Activated naive CD8-positive, alpha-beta T cell treated with anti-CD3 and anti-CD28 coated beads, Interleukin-2, amount 10 ng/mL, durations not matched to agents 7 days and 5 days (primary cell): ENCODE results near the gene APRT. TPM values are rescaled to one million over a fixed set of nuclear protein-coding genes. Genes with fewer than 3 reads are reported as not detected.
"Not testable (repeated sequence)": the region's sequence is repeated elsewhere in the genome, so short reads cannot be mapped to it uniquely, and the experiment has no call there.

Experiments used
- ATAC-seq: fragments of 150-1000 bp; cut with Tn5 transposase; one replicate; pipeline ENCODE4 v1.10.0; 2021; ENCODE audit warnings: low read depth, moderate library complexity
- POLR2A ChIA-PET: fragments of 350-600 bp; sonication (Branson Sonifier 250); formaldehyde crosslinking; loops from one replicate; lab custom pipeline; 2021; ENCODE audit warnings: antibody characterized with exemption; lab: Charles Lee
- DNase-seq: peaks from one replicate; pipeline ENCODE4 v3.0.0; 2021
- H3K27ac Mint-ChIP-seq: one replicate; pipeline ENCODE4 v1.8.0; 2022; ENCODE audit warnings: mild to moderate bottlenecking, mixed read lengths
- H3K27me3 Mint-ChIP-seq: one replicate; pipeline ENCODE4 v1.8.0; 2022; ENCODE audit warnings: mild to moderate bottlenecking, moderate library complexity, mixed read lengths
- H3K36me3 Mint-ChIP-seq: one replicate; pipeline ENCODE4 v1.8.0; 2021; ENCODE audit warnings: mild to moderate bottlenecking, mixed read lengths
- H3K4me1 Mint-ChIP-seq: one replicate; pipeline ENCODE4 v1.8.0; 2021; ENCODE audit warnings: mixed read lengths
- H3K4me3 Mint-ChIP-seq: one replicate; pipeline ENCODE4 v1.8.0; 2022; ENCODE audit warnings: mild to moderate bottlenecking, moderate library complexity, mixed read lengths
- H3K9me3 Mint-ChIP-seq: one replicate; pipeline ENCODE4 v1.8.0; 2021; ENCODE audit warnings: mixed read lengths
- total RNA-seq, 2 experiments: library from RNA; stranded (reverse); gene quantifications; one replicate each; pipeline ENCODE4 v1.2.3, GENCODE V29; 2021

APRT gene
- total RNA-seq, 2 experiments from 2014 or later, result 124 to 139 TPM

DNA sequence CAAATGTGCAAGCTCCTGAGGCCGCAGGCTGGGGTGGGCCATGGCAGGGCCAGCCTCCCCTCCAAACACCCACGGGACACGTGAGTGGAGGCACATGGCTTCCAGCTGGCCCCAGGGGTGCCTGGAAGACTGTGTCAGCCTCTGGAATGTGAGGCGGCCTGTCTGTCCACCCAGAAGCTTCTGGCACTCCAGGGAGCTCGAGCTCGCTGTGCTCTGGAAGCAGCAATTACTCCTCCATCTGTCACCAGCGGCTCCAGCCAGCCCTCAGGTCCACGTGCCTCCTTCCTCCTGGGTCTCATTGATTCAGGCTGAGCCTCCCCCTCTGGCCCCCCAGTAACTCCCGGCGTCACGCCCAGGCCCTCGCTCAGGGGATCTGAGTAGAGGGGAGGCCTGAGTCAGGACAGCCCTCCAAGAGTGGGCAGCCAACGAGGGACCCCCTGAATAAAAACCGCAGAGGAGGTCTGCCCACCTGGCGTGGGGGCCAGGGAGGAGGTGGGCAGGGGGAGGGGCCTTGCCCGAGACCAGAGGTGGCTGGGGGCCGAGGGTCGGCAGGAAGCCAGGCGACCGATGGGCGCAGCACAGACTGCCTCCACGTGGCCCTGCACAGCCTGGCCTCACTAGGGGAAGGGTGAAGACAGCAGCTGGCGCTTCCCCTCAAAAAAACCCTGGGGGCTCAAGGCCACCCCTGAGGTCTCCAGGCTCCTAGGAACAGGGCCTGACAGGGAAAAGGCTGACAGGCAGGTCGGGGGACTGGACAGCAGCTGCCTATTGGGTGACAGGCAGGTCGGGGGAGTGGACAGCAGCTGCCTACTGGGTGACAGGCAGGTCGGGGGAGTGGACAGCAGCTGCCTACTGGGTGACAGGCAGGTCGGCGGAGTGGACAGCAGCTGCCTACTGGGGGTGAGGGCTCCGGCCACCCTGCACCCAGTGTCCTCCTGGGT lies 38.6 kb downstream of the APRT start:
- no peaks in the 10 kb centered on the region for H3K27me3 Mint-ChIP-seq
- H3K36me3 Mint-ChIP-seq, result no peaks in the 10 kb centered on the region
- ATAC-seq (no peak), DNase-seq (no peak)
- H3K27ac Mint-ChIP-seq, result no peak overlapping the region
- POLR2A ChIA-PET, result no interaction called here
- peaks cover 9% of the 10 kb centered on the region for H3K4me1 Mint-ChIP-seq
- H3K4me3 Mint-ChIP-seq, result no peak overlapping the region
- H3K9me3 Mint-ChIP-seq, result no peaks in the 10 kb centered on the region

DNA sequence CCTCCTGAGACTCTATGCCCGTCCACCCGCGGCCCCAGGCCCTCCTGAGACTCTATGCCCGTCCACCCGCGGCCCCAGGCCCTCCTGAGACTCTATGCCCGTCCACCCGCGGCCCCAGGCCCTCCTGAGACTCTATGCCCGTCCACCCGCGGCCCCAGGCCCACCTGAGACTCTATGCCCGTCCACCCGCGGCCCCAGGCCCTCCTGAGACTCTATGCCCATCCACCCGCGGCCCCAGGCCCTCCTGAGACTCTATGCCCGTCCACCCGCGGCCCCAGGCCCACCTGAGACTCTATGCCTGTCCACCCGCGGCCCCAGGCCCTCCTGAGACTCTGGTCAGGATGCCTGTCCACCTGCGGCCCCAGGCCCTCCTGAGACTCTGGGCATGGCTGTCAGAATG lies 39.9 kb downstream of the APRT start:
- not testable (repeated sequence) for H3K36me3 Mint-ChIP-seq

DNA sequence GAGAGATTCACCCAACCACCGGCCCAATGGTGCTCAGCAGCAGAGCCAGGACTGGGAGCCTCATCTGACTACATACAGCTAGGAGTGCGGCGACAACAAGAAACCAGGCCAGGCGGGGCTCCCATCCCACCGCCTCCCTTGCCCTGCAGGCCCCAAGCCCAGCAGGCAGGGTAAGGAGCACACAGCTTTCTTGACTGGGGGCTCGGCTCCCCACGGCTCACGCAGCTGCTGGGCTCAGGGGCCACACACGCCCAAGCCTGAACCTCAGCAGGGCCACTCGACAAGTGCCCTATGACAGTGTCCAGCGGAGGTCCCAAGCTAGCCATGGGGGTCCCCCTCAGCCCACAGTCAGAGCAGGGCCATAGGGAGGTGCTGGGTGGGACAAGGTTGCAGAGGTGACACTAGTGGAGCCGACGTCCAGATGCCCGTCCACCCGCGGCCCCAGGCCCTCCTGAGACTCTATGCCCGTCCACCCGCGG lies 40.4 kb downstream of the APRT start:
- Mint-ChIP-seq H3K4me1 (peaks cover 14% of the 10 kb centered on the region), H3K36me3 (no peaks in the 10 kb centered on the region), H3K4me3 (no peak overlapping the region), H3K27ac (no peak overlapping the region), H3K27me3 (no peaks in the 10 kb centered on the region), H3K9me3 (no peaks in the 10 kb centered on the region)
- DNase-seq (no peak), ATAC-seq (no peak)
- POLR2A ChIA-PET, result interaction anchor here (1.3 kb wide), 1 partner anchor 14 kb away, joined by 3 read pairs; no protein-coding TSS in a partner anchor

More for the DNA sequence above, 39.9 kb downstream of the APRT start:
- not testable (repeated sequence) for H3K27ac Mint-ChIP-seq, H3K27me3 Mint-ChIP-seq, H3K4me3 Mint-ChIP-seq, DNase-seq, H3K9me3 Mint-ChIP-seq, ATAC-seq
- peaks cover 14% of the 10 kb centered on the region for H3K4me1 Mint-ChIP-seq
- POLR2A ChIA-PET, result interaction anchor here (1.3 kb wide), 1 partner anchor 14 kb away, joined by 3 read pairs; no protein-coding TSS in a partner anchor

DNA sequence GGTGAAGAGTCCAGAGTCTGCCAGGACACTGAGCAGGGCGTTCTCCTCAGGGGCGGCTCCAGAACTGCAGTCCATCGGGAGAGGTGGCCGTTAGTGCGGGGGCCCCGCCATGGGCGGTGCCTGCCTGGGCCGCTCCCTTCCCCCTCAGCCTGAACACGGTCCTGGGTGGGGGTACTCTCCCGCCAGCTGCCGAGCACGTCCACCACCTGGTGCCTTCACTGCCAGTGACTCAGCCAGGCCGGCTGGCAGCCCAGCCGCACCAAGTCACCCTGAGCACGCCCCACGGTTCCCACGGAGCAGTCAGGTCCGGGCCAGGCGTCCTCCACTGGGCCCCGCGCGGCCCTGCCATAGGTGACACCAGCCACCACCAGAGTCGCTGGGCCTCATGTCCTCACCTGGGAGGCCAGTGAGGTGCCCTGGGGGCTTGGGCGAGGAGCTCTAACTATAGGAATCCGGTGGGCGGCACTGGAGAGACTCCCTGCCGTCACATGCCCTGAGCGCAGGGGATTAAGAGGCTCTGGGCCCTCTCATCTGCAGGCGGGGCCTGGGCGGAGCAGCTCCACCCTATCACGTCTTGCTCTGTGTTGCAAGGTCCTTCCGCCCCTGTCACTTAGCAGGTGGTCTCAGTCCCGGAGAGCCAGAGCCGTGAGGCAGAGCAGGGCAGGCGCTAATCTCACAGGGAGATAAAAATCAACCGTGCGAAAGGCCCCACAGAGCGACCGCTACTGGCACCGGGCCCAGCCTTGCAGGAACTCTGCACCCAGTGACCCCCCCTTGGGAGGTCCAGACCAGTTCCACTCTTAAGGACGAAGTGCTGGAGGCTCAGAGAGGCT lies 41.1 kb downstream of the APRT start:
- Mint-ChIP-seq H3K36me3 (no peaks in the 10 kb centered on the region), H3K27me3 (no peaks in the 10 kb centered on the region), H3K4me1 (peaks cover 14% of the 10 kb centered on the region), H3K27ac (peak overlapping the region; percentile 16), H3K4me3 (no peak overlapping the region), H3K9me3 (no peaks in the 10 kb centered on the region)
- DNase-seq, result no peak
- POLR2A ChIA-PET, result interaction anchor here (1.3 to 1.4 kb wide), 2 partner anchors 13 to 33 kb away, joined by 3 read pairs; no protein-coding TSS in a partner anchor
- peak; percentile 72 for ATAC-seq

DNA sequence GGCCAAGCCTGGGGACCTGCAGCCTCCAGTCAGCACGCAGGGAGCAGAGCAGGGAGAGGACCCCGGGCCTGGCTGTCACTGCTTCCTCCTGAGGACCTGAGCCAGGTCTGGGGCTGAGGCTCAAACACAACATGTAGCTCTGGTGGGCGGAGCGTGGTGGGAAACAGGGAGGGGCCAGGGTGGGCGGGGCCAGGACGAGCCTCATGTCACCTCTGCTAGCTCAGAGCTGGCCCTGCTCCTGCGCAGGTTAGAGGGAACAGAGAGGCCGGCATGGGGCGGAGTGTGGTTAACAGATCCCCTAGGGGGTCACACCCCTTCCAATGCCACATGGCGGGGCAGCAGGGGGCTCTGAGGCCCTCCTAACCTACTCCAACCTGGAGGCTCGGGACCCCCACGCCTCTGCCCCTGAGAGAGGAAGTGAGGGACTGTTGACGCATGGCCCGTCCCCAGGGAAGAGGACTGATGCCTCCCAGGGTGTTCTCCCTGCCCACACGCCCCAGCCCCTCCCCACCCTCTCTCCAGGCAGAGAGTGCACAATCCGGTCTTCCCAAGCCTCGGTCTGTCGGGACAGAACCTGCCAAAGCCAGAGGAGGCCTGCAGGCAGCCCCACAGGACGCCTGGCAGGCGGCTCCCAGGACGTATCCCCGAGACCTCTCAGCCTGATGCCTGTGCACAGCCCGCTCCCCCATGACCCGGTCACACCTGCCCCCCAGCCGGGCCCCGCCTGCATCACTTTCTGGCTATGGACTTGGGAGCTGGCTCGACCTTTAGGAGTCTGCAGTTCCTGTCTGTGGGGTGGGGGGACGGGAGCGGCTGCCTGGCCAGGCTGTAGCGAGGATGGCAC lies 41.9 kb downstream of the APRT start:
- Mint-ChIP-seq H3K27me3 (no peaks in the 10 kb centered on the region), H3K9me3 (no peaks in the 10 kb centered on the region), H3K27ac (no peak overlapping the region), H3K4me1 (peaks cover 14% of the 10 kb centered on the region), H3K4me3 (no peak overlapping the region), H3K36me3 (no peaks in the 10 kb centered on the region)
- POLR2A ChIA-PET, result interaction anchor here (1.4 kb wide), 1 partner anchor 32 kb away, joined by 3 read pairs; no protein-coding TSS in a partner anchor
- ATAC-seq (peak; percentile 23), DNase-seq (peak; percentile 45)

DNA sequence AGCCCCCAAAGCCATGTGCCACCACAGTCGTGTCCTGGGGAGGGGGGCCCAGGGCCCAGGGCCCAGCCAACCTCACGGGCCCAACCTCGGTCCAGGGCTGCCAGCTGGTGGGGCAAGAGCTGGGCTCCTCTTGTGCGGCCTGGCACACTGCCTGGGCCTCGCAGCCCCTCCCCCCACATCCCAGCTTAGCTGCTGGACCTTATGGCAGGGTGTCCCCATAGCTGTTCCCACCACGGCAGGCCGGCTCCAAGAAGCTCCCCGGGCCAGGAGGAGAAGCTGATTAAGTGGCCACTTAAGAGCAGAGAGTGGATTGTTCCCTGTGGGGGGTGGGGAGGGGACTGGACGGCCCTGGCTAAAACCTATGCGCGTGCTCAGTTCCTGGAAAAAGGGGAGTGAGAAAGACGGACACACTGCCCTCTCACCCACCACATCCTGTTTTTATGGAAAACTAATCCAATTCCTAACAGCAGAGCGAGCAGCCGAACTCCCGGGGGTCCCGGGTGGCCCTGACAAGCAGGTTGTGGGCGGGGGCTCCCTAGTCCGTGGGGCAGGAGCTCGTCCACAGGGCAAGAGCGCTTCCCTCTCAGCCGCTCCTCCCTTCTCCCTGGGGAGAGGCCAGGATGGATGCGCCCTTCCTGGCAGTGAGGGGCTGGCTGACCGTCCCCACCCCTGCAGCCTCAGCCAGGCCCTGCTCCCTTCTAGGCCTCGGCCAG lies 43.5 kb downstream of the APRT start:
- Mint-ChIP-seq H3K4me3 (no peak overlapping the region), H3K4me1 (peaks cover 14% of the 10 kb centered on the region), H3K9me3 (no peaks in the 10 kb centered on the region), H3K27me3 (no peaks in the 10 kb centered on the region), H3K36me3 (no peaks in the 10 kb centered on the region), H3K27ac (no peak overlapping the region)
- DNase-seq (no peak), ATAC-seq (no peak)
- POLR2A ChIA-PET, result interaction anchor here (2.4 kb wide), 1 partner anchor 12 kb away, joined by 6 read pairs; no protein-coding TSS in a partner anchor

DNA sequence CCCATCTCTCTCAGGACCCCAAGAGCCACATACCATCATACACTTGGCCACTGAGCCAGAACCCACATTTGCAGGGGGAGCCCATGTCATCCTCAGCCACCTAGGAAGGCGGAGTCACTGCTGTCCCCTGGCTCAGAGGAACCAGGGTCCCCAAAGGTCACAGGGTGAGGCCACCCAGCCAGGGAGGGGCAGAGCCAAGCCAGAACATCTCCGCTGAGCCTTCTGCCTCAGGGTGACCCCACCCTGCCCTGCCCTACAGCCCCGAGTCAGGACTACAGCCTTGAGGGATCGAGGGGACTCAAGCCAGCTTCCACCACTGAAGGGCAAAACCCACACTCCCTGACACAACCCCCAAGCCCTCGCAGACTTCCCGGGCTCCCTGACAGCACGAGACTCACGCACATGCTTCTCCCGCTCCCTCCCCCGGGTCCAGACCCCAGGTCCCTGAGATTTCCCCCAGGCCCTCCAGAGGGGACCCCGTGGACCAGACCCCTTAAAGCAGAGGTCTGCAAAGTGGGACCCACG lies 44.1 kb downstream of the APRT start:
- H3K4me3 Mint-ChIP-seq, result no peak overlapping the region
- H3K36me3 Mint-ChIP-seq, result no peaks in the 10 kb centered on the region
- POLR2A ChIA-PET, result interaction anchor here (2.4 kb wide), 1 partner anchor 13 kb away, joined by 6 read pairs; no protein-coding TSS in a partner anchor
- H3K27me3 Mint-ChIP-seq, result no peaks in the 10 kb centered on the region
- H3K27ac Mint-ChIP-seq, result peak overlapping the region; percentile 75
- H3K4me1 Mint-ChIP-seq, result peaks cover 14% of the 10 kb centered on the region
- no peak for DNase-seq
- H3K9me3 Mint-ChIP-seq, result no peaks in the 10 kb centered on the region
- no peak for ATAC-seq

DNA sequence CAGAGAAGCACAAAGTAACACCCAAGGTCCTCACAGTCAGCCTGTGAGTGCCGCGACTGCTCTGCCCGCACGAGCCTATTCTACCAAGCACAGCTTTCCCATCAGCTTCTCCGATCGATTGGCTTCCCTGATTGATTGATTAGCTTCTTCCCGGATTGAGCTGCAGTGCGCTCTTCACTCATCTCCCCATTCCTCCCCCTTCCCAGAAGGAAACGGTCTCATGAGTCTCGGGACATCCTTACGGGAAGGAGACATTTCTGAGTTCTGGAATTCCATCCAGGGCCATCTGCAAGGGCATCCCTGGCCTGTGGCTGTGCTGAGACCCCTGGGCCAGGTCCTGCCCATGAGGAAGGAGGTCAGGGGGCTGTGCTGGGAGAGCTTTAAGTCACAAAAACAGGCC lies 44.8 kb downstream of the APRT start:
- no peak for ATAC-seq
- no peak overlapping the region for H3K4me3 Mint-ChIP-seq
- no peaks in the 10 kb centered on the region for H3K9me3 Mint-ChIP-seq
- no peaks in the 10 kb centered on the region for H3K27me3 Mint-ChIP-seq
- H3K36me3 Mint-ChIP-seq, result no peaks in the 10 kb centered on the region
- no peak for DNase-seq
- H3K27ac Mint-ChIP-seq, result peak overlapping the region; percentile 54
- POLR2A ChIA-PET, result interaction anchor here (2.4 kb wide), 1 partner anchor 14 kb away, joined by 6 read pairs; no protein-coding TSS in a partner anchor
- peaks cover 14% of the 10 kb centered on the region for H3K4me1 Mint-ChIP-seq

DNA sequence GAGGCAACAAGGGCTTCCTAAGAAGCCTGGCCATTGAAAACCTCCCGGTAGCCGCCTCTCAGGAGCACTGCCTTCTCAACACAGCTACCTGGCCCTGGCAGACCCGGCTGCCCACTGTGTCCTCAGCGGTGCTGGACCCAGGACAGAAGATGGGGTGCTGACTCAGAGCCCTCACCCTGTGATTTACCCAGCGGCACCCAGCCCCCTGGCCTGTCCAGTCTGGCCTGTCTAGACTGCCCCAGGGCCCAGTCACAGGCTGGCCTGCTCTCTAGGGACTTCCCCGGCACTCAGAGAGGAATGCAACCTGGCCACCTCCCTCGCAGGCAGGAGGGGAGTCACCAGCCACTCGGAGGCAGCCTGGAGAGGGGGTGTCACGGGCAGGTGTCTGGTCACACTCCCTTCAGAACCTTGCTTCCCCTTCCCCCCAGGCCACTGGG lies 46.8 kb downstream of the APRT start:
- DNase-seq, result no peak
- H3K4me1 Mint-ChIP-seq, result peaks cover 11% of the 10 kb centered on the region
- POLR2A ChIA-PET, result no interaction called here
- no peak for ATAC-seq
- H3K27me3 Mint-ChIP-seq, result no peaks in the 10 kb centered on the region
- H3K4me3 Mint-ChIP-seq, result no peak overlapping the region
- no peaks in the 10 kb centered on the region for H3K9me3 Mint-ChIP-seq
- H3K27ac Mint-ChIP-seq, result no peak overlapping the region
- no peaks in the 10 kb centered on the region for H3K36me3 Mint-ChIP-seq

DNA sequence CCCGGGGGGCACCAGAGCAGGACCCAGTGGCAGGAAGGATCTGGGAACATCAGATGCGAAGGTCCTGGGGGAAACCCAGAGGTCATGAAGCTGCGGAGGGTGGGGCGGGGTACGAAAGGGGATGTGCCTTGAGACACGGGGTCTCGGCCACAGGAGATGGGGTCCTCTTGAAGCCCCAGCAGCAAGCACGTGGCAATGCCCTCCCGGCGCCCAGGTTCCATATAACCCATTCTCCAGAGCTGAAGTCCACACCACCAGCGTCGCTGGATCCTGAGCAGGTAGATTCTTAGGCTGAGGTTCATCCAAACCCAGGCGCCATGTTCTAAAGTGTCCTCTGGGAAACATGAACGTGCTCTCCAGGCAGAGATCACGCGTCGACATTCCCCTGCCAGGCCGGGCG lies 47.6 kb downstream of the APRT start:
- H3K27ac Mint-ChIP-seq, result no peak overlapping the region
- no peak overlapping the region for H3K4me3 Mint-ChIP-seq
- POLR2A ChIA-PET, result no interaction called here
- no peaks in the 10 kb centered on the region for H3K36me3 Mint-ChIP-seq
- DNase-seq (no peak), ATAC-seq (no peak)
- peaks cover 10% of the 10 kb centered on the region for H3K4me1 Mint-ChIP-seq
- no peaks in the 10 kb centered on the region for H3K27me3 Mint-ChIP-seq
- no peaks in the 10 kb centered on the region for H3K9me3 Mint-ChIP-seq

DNA sequence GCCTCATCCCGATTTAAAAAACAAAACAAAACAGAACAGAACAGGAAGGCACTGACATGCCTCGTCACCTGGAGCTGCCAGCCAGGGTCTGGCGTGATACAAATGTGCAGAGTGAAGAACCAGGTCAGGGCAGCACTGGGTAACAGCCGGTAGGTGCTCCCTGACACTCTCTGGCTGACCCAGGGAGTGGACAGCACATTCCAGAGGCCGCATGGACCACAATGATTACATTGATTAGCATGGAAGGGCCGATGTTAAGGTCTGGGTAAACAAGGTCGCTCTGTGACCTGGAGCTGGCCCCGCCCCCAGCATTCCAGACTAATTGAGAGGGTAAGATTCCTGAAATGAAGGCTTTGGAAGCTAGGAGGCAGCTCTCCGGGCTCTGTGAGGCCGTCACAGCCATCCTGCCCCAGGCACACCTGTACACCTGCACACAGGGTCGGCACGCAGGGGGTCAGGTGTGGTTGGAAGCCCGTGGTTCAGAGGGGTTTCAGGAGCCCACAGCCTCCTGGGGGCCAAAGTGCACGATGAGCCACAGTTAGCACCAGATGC lies 48.1 kb downstream of the APRT start:
- no peak overlapping the region for H3K4me3 Mint-ChIP-seq
- ATAC-seq, result no peak
- no peak for DNase-seq
- POLR2A ChIA-PET, result no interaction called here
- H3K36me3 Mint-ChIP-seq, result no peaks in the 10 kb centered on the region
- no peak overlapping the region for H3K27ac Mint-ChIP-seq
- no peaks in the 10 kb centered on the region for H3K27me3 Mint-ChIP-seq
- H3K9me3 Mint-ChIP-seq, result no peaks in the 10 kb centered on the region
- H3K4me1 Mint-ChIP-seq, result peaks cover 13% of the 10 kb centered on the region
